ENCODE data around the gene SLC28A2. TPM values are rescaled to one million over a fixed set of nuclear protein-coding genes. Genes with fewer than 3 reads are reported as not detected.
"Not testable (repeated sequence)": the region's sequence is repeated elsewhere in the genome, so short reads cannot be mapped to it uniquely, and the experiment has no call there.

Gene SLC28A2
- polyA plus RNA-seq, 1 experiment, result not detected

GRCh38 chr15:45291822-45292582 is 40.0 kb downstream of the SLC28A2 start:
- TF ChIP-seq, protein P1, sequence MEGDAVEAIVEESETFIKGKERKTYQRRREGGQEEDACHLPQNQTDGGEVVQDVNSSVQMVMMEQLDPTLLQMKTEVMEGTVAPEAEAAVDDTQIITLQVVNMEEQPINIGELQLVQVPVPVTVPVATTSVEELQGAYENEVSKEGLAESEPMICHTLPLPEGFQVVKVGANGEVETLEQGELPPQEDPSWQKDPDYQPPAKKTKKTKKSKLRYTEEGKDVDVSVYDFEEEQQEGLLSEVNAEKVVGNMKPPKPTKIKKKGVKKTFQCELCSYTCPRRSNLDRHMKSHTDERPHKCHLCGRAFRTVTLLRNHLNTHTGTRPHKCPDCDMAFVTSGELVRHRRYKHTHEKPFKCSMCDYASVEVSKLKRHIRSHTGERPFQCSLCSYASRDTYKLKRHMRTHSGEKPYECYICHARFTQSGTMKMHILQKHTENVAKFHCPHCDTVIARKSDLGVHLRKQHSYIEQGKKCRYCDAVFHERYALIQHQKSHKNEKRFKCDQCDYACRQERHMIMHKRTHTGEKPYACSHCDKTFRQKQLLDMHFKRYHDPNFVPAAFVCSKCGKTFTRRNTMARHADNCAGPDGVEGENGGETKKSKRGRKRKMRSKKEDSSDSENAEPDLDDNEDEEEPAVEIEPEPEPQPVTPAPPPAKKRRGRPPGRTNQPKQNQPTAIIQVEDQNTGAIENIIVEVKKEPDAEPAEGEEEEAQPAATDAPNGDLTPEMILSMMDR (IDR thresholded peaks at IDR 0.05; ENCODE audit: insufficient read depth, low read depth, low read length), result no peak
- H3K4me3 ChIP-seq (ENCODE audit: low read depth, low read length), result no peak overlapping the region
- no peaks in the 10 kb centered on the region for H3K36me3 ChIP-seq (ENCODE audit: control insufficient read depth, insufficient read depth, low read length)
- ChIA-PET CTCF (interaction anchor here (0.6 kb wide), 1 partner anchor 614 kb away, joined by 3 read pairs; no protein-coding TSS in a partner anchor), POLR2A (no interaction called here)
- no peak for DNase-seq (ENCODE audit: low read depth)
- no peaks in the 10 kb centered on the region; the same call in 1 of the 2 replicates for H3K27me3 ChIP-seq (ENCODE audit: control insufficient read depth, insufficient read depth, low read length)

- H3K27me3 ChIP-seq (ENCODE audit: control insufficient read depth, insufficient read depth, low read length); H3K4me3 ChIP-seq (ENCODE audit: low read depth, low read length); H3K36me3 ChIP-seq (ENCODE audit: control insufficient read depth, insufficient read depth, low read length); DNase-seq (ENCODE audit: low read depth); POLR2A ChIA-PET: not testable (repeated sequence)
- CTCF ChIA-PET, result interaction anchor here (0.7 kb wide), 1 partner anchor 123 kb away, joined by 4 read pairs; no protein-coding TSS in a partner anchor
Measured at GRCh38 chr15:45293326-45293725, 41.3 kb downstream of the SLC28A2 start.

- DNase-seq (ENCODE audit: low read depth); H3K4me3 ChIP-seq (ENCODE audit: low read depth, low read length); CTCF ChIA-PET; H3K36me3 ChIP-seq (ENCODE audit: control insufficient read depth, insufficient read depth, low read length); POLR2A ChIA-PET; H3K27me3 ChIP-seq (ENCODE audit: control insufficient read depth, insufficient read depth, low read length): not testable (repeated sequence)
Measured at GRCh38 chr15:45298964-45299378, 46.9 kb downstream of the SLC28A2 start.

GRCh38 chr15:45304711-45305110 is 52.7 kb downstream of the SLC28A2 start:
- no peak for DNase-seq (ENCODE audit: low read depth)
- CTCF ChIA-PET, result interaction anchor here (0.6 kb wide), 1 partner anchor 147 kb away, joined by 3 read pairs; no protein-coding TSS in a partner anchor
- TF ChIP-seq, protein P1 (IDR thresholded peaks at IDR 0.05; ENCODE audit: insufficient read depth, low read depth, low read length), result no peak
- no peak overlapping the region for H3K4me3 ChIP-seq (ENCODE audit: low read depth, low read length)
- POLR2A ChIA-PET, result no interaction called here
- H3K27me3 ChIP-seq (ENCODE audit: control insufficient read depth, insufficient read depth, low read length), result peaks cover 1% of the 10 kb centered on the region
- H3K36me3 ChIP-seq (ENCODE audit: control insufficient read depth, insufficient read depth, low read length), result no peaks in the 10 kb centered on the region

DNA sequence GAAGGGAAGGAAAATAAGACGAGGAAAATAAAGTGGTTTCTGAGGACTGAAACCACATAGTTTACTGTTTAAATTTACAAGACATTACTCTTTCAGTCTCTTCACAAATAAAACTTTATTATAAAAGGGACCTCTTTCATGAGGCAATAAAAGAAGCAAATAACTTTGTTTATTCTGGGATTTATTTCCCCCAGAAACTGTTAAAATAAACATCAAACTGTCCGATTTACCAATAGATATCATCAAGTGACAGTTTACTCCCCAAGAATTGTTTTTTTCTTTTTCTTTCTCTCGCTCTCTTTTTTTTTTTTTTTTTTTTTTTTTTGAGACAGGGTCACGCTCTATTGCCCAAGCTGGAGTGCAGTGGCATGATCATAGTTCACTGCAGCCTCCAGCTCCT is 54.1 kb downstream of the SLC28A2 start:
- Histone ChIP-seq H3K36me3 (ENCODE audit: control insufficient read depth, insufficient read depth, low read length) (no peaks in the 10 kb centered on the region), H3K27me3 (ENCODE audit: control insufficient read depth, insufficient read depth, low read length) (peaks cover 1% of the 10 kb centered on the region), H3K4me3 (ENCODE audit: low read depth, low read length) (no peak overlapping the region)
- no peak for DNase-seq (ENCODE audit: low read depth)
- TF ChIP-seq, protein P1 (IDR thresholded peaks at IDR 0.05; ENCODE audit: insufficient read depth, low read depth, low read length), result no peak
- ChIA-PET POLR2A (no interaction called here), CTCF (no interaction called here)

DNA sequence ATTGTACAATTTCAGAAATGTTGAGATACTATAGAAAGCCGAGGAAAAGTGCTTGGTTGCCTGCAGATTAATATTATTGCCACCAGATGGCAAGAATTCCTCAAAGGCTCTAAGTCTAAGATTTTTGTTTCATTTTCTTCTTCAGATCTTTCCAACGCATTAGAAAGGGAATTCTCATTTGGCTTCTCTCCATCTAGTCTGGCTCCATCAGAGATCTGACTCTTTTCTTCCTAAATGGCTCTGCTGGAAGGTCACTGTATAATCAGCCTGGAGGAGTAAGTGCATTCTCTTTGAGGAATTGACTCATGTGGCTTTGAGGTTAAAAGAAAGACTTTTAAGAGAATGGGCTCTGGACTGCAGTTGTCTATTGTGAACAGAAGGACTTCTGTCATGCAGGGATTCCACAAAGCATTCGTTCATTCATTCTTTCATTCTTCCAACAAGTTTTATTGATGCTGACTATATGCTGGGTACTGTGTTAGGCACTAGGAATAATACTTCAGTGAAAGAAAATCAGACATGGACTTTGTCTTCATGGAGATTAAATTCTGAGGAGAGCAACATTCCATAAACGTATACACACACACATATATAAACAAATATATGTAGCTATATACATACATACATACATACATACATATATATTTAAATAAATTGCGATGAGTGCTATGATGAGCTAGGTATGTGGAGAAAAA is 55.3 kb downstream of the SLC28A2 start:
- CTCF ChIA-PET, result interaction anchor here (1.2 to 1.7 kb wide), 3 partner anchors 24 to 93 kb away, joined by 4 to 5 read pairs (median 4); no protein-coding TSS in a partner anchor

GRCh38 chr15:45314117-45314516 is 62.1 kb downstream of the SLC28A2 start:
- POLR2A ChIA-PET; CTCF ChIA-PET; DNase-seq (ENCODE audit: low read depth): not testable (repeated sequence)

More for the DNA sequence above, 55.3 kb downstream of the SLC28A2 start:
- Histone ChIP-seq H3K27me3 (ENCODE audit: control insufficient read depth, insufficient read depth, low read length) (peaks cover 1% of the 10 kb centered on the region), H3K36me3 (ENCODE audit: control insufficient read depth, insufficient read depth, low read length) (no peaks in the 10 kb centered on the region), H3K4me3 (ENCODE audit: low read depth, low read length) (no peak overlapping the region)
- DNase-seq (ENCODE audit: low read depth), result peak; percentile 17
- TF ChIP-seq, protein P1 (IDR thresholded peaks at IDR 0.05; ENCODE audit: insufficient read depth, low read depth, low read length), result peak; percentile 49
- POLR2A ChIA-PET, result no interaction called here

More at GRCh38 chr15:45314117-45314516, 62.1 kb downstream of the SLC28A2 start:
- not testable (repeated sequence) for H3K27me3 ChIP-seq (ENCODE audit: control insufficient read depth, insufficient read depth, low read length); H3K36me3 ChIP-seq (ENCODE audit: control insufficient read depth, insufficient read depth, low read length); H3K4me3 ChIP-seq (ENCODE audit: low read depth, low read length)

Data from BJ (cell line).